HEK293T (cell line): Measurements from ENCODE around the gene TRAPPC10.

ENCODE experiments used
- CTCF ChIA-PET: fragments of 350-600 bp; formaldehyde crosslinking; extraction: SDS; loops from one replicate; lab custom pipeline; 2021; ENCODE audit warnings: antibody characterized with exemption, inconsistent platforms; lab: Yijun Ruan, JAX
- POLR2A ChIA-PET: fragments of 350-600 bp; formaldehyde crosslinking; extraction: SDS; loops from one replicate; lab custom pipeline; 2020; ENCODE audit warnings: antibody characterized with exemption, inconsistent platforms; lab: Yijun Ruan, JAX
- DNase-seq: peaks from one replicate; pipeline ENCODE4 v3.0.0; 2012; ENCODE audit warnings: mixed read lengths; ENCODE audit errors: extremely low spot score
- ARNT ChIP-seq: fragments of 450-650 bp; IDR thresholded peaks from 2 replicates; pipeline ENCODE4 v1.6.1; 2017; ENCODE audit warnings: mild to moderate bottlenecking
- BHLHE40 ChIP-seq: fragments of 450-650 bp; IDR thresholded peaks from 2 replicates; pipeline ENCODE4 v1.6.1; 2016; ENCODE audit warnings: mild to moderate bottlenecking, moderate library complexity, borderline replicate concordance
- CTBP1 ChIP-seq: fragments of 450-650 bp; IDR thresholded peaks from 2 replicates; pipeline ENCODE4 v1.6.1; 2016; ENCODE audit warnings: borderline replicate concordance
- ELF4 ChIP-seq: fragments of 450-650 bp; IDR thresholded peaks from 2 replicates; pipeline ENCODE4 v1.6.1; 2017; ENCODE audit warnings: antibody characterized with exemption
- FOXA1 ChIP-seq: fragments of 450-650 bp; IDR thresholded peaks from 2 replicates; pipeline ENCODE4 v1.6.1; 2016; ENCODE audit warnings: mild to moderate bottlenecking
- FOXK2 ChIP-seq: fragments of 450-650 bp; IDR thresholded peaks from 2 replicates; pipeline ENCODE4 v1.6.1; 2016; ENCODE audit warnings: mild to moderate bottlenecking
- FOXM1 ChIP-seq: fragments of 450-650 bp; IDR thresholded peaks from 2 replicates; pipeline ENCODE4 v1.6.1; 2017; ENCODE audit warnings: mild to moderate bottlenecking, borderline replicate concordance
- HDGF ChIP-seq: fragments of 450-650 bp; IDR thresholded peaks from 2 replicates; pipeline ENCODE4 v1.6.1; 2017; ENCODE audit warnings: antibody characterized with exemption, borderline replicate concordance
- L3MBTL2 ChIP-seq: fragments of 450-650 bp; conservative IDR thresholded peaks from 2 replicates; pipeline ENCODE4 v1.6.1; 2016; ENCODE audit warnings: mild to moderate bottlenecking
- LEF1 ChIP-seq: fragments of 450-650 bp; IDR thresholded peaks from 2 replicates; pipeline ENCODE4 v1.6.1; 2017; ENCODE audit warnings: mild to moderate bottlenecking, borderline replicate concordance
- NFRKB ChIP-seq: fragments of 450-650 bp; IDR thresholded peaks from 2 replicates; pipeline ENCODE4 v1.6.1; 2016; ENCODE audit warnings: mild to moderate bottlenecking, moderate library complexity
- SP1 ChIP-seq: fragments of 450-650 bp; IDR thresholded peaks from 2 replicates; pipeline ENCODE4 v1.6.1; 2017
- SUZ12 ChIP-seq: fragments of 450-650 bp; IDR thresholded peaks from 2 replicates; pipeline ENCODE4 v1.6.1; 2016; ENCODE audit warnings: mild to moderate bottlenecking
- TARDBP ChIP-seq: fragments of 450-650 bp; IDR thresholded peaks from 2 replicates; pipeline ENCODE4 v1.6.1; 2016
- ZNF384 ChIP-seq: fragments of 450-650 bp; IDR thresholded peaks from 2 replicates; pipeline ENCODE4 v1.6.1; 2016
- TF ChIP-seq, protein P1 (sequence below): fragments of 450-650 bp; IDR thresholded peaks from 2 replicates; pipeline ENCODE4 v1.6.1; 2016

The TRAPPC10 gene

DNA sequence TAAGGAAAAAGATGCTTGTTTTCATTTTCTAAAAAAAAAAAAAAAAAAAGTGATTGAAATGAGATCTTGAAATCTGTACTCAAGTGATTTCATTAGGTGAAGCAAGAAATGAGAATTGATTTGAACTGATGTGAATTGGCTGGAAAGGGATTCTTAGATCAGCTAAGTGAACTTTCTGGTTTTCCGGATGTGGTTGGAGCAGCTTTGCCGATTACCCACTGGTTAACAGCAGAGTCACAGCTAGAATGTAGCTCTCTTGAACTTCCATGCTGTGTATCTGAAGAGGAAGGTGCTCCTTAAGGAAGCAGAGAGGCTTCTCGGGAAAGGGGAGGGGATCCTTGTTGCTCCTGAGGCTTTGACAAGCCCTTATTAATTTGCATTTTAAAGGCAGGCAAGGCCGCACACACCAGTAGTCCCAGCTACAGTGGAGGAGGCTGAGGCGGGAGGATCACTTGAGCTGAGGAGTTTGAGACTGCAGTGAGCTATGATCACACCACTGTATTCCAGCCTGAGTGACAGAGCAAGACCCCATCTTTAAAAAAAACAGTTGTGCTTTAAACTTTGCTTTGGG, 66.4 kb downstream of the TRAPPC10 start:
- no peak for TF ChIP-seq ZNF384
- no peak for TF ChIP-seq BHLHE40
- no peak for TF ChIP-seq FOXK2
- TF ChIP-seq SUZ12: no peak
- TF ChIP-seq SP1: no peak
- no peak for TF ChIP-seq L3MBTL2
- no peak for TF ChIP-seq HDGF
- no peak for TF ChIP-seq FOXA1
- no peak for TF ChIP-seq LEF1
- no peak for TF ChIP-seq NFRKB
- no peak for TF ChIP-seq FOXM1
- no peak for TF ChIP-seq ARNT
- CTCF ChIA-PET: no interaction called here
- DNase-seq: no peak
- POLR2A ChIA-PET: no interaction called here

DNA sequence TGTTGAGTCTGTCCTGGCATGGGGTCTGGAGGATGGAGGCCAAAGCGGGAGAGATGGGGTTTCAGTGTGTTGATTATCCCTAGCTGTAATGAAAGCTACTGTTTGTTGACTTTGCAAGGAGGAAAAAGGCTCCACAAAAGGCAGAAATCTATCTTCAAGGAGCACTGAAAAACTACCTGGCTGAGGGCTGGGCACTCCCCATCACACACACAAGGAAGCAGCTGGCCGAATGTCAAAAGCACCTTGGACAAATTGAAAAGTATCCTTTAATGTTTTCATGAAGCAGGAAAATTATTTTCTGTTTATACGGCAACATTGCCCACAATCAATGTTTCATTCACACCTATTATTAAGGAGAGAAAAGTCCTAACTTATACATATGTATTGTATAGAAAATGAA, 67.3 kb downstream of the TRAPPC10 start:
- ChIA-PET CTCF (no interaction called here), POLR2A (no interaction called here)
- DNase-seq: no peak
- TF ChIP-seq ZNF384 (no peak), L3MBTL2 (no peak), BHLHE40 (no peak), TARDBP (no peak), NFRKB (no peak), CTBP1 (no peak), SP1 (no peak), SUZ12 (no peak), HDGF (no peak), LEF1 (no peak), ARNT (no peak)
- TF ChIP-seq, protein P1, sequence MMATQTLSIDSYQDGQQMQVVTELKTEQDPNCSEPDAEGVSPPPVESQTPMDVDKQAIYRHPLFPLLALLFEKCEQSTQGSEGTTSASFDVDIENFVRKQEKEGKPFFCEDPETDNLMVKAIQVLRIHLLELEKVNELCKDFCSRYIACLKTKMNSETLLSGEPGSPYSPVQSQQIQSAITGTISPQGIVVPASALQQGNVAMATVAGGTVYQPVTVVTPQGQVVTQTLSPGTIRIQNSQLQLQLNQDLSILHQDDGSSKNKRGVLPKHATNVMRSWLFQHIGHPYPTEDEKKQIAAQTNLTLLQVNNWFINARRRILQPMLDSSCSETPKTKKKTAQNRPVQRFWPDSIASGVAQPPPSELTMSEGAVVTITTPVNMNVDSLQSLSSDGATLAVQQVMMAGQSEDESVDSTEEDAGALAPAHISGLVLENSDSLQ: no peak

DNA sequence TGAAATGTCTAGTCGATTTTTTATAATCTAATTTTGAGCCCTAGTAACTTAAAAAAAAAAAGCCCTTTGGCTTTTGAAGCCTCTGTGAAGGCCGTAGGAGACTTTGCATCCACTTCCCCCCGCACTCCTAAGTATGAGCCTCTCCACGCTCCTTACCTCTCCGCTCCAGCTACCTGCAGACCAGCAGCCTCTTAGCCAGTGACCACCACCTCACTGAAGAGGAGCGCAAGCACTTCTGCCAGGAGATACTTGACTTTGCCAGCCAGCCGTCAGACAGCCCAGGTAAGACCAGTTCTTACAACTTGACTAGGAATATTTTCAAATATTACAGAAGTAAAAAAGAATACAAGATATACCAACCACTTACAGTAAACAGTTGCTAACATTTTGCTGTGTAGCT, 67.7 kb downstream of the TRAPPC10 start:
- ChIA-PET POLR2A (no interaction called here), CTCF (no interaction called here)
- no peak for DNase-seq
- TF ChIP-seq BHLHE40 (no peak), FOXK2 (no peak), FOXM1 (no peak), ARNT (no peak), LEF1 (no peak), SUZ12 (no peak), SP1 (no peak), ZNF384 (no peak), FOXA1 (no peak), CTBP1 (no peak), L3MBTL2 (no peak), ELF4 (no peak), TARDBP (no peak), HDGF (no peak), NFRKB (no peak)
- TF ChIP-seq, protein P1: no peak

DNA sequence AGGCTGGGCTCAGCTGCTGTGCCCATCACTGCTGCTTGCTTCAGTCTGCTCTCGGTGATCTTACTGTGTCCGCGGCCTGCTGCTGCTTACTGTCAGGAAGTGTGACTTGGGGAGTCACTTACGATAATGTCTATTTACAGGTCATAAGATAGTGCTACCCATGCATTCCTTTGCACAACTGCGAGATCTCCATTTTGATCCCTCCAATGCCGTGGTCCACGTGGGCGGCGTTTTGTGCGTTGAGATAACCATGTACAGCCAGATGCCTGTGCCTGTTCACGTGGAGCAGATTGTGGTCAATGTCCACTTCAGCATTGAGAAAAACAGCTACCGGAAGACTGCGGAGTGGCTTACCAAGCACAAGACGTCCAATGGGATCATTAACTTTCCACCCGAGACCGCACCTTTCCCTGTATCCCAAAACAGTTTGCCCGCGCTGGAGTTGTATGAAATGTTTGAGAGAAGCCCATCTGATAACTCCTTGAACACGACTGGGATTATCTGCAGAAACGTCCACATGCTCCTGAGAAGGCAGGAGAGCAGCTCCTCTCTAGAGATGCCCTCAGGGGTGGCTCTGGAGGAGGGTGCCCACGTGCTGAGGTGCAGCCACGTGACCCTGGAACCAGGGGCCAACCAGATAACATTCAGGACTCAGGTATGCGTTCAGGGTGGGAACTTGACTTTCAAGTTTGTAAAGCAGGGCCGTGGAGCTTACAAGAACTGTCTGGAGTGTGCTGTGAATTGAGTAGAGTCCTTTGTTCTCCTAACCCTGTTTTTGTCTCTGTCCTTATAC, 70.7 kb downstream of the TRAPPC10 start:
- no peak for DNase-seq
- ChIA-PET CTCF (interaction anchor here (0.6 kb wide), 1 partner anchor 44 kb away, joined by 3 read pairs; no protein-coding TSS in a partner anchor), POLR2A (no interaction called here)
- no peak for TF ChIP-seq TARDBP
- TF ChIP-seq CTBP1: no peak

DNA sequence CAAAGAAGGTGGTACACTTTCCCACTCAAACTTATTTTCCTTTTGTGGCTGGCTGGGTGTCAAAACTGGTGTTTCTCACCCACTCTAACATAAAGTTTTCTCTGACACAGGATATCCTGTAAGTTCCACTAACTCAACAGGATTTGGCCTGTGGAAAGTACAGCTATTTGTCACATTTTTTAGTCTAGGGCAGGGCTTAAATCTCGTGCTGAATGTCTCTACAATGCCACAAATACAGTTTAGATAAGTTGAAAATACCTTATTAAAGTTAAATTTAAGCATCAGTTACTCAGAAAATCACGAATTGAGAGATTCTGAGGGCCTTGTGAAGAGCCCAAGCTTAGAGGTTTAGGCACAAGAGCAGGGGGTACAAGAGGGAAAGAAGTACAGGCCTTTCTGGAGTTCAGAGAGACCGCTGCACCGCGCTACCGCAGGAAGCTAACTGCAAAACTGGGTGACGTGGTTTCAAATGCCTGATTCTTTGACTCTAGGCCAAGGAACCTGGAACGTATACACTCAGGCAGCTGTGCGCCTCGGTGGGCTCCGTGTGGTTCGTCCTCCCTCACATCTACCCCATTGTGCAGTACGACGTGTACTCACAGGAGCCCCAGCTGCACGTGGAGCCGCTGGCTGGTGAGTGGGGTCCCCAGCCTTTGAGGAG, 71.7 kb downstream of the TRAPPC10 start:
- TF ChIP-seq SP1 (no peak), ZNF384 (no peak), FOXM1 (no peak), ELF4 (no peak), BHLHE40 (no peak)
- POLR2A ChIA-PET: interaction anchor here (0.6 kb wide), 1 partner anchor 63 kb away, joined by 5 read pairs; no protein-coding TSS in a partner anchor
- DNase-seq: no peak
- CTCF ChIA-PET: interaction anchor here (0.6 kb wide), 2 partner anchors 14 to 45 kb away, joined by 3 read pairs; no protein-coding TSS in a partner anchor

DNA sequence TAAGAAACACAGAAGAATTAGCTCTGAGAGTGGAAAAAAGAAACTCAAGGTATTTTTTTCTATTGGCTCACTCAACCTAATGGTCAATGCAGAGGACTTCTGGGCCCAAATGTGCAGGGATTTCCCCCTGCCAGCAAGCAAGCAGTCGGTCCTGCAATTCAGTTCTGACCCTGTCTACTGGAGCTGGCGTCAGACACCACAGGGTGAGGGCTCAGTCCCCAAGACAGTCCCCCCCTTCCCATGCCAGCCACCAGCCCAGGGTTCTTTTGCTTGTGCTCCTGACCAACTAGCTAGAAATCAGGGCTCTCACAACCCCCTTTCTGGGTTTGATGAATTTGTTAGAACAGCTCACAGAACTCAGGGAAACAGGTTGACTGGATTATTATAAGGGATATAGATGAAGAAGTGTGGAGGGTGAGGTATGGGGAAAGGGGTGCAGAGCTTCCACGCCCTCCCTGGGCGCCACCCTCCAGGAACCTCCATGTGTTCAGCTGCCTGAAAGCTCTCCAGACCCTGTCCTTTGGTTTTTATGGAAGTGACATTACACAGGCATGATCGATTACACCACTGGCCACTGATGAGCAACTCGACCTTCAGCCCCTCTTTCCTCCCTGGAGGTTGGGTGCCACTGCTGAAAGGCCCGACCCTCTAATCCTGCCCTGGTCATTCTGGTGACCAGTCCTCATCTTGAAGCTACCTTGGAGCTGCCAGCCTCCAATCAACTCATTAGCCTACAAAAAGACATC, 72.6 kb downstream of the TRAPPC10 start:
- CTCF ChIA-PET: interaction anchor here (0.6 kb wide), 1 partner anchor 15 kb away, joined by 3 read pairs; no protein-coding TSS in a partner anchor
- TF ChIP-seq NFRKB (no peak), SUZ12 (no peak), SP1 (no peak), ZNF384 (no peak), FOXK2 (no peak), L3MBTL2 (no peak), BHLHE40 (no peak), ARNT (no peak), FOXM1 (no peak), FOXA1 (no peak), TARDBP (no peak), CTBP1 (no peak), ELF4 (no peak), HDGF (no peak), LEF1 (no peak)
- TF ChIP-seq, protein P1: no peak
- DNase-seq: no peak
- POLR2A ChIA-PET: interaction anchor here (0.6 kb wide), 1 partner anchor 64 kb away, joined by 5 read pairs; no protein-coding TSS in a partner anchor
